ENCODE results near the gene CBX4.

The CBX4 gene

DNA sequence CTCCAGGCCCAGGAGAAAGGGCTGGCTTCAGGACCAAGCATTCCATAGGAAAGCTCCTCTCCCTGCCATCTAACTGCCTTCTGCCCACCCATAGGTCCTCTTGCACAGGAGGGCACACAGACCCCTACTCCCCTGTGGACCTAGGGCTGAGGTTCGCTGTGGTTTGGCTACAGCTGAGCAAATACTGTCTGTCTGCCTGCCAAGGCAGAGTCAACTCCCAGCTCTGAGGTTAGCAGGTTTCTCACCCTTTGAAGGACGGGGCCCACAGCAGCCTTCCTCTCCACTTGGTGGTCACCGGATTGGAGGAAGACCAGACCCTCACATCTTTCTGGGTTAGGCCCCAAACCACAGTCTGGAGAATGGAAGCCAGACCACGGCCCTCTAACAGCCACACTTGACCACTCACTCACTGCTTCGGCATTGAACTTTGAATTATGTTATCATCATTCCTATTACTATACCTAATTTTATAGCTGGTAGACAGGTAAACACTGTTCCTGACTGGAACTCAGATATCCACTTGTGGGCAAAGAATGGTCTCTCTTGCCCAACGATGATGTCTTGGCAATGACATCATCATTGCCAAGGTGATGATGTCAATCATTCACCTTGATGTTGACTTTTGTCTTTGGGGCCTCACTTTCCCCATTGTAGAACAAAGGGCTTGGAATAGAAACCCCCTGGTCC lies 14.2 kb downstream of the CBX4 start:
- DNase-seq (ENCODE audit: extremely low read depth, low read depth), result no peak
- TF ChIP-seq, protein P1, sequence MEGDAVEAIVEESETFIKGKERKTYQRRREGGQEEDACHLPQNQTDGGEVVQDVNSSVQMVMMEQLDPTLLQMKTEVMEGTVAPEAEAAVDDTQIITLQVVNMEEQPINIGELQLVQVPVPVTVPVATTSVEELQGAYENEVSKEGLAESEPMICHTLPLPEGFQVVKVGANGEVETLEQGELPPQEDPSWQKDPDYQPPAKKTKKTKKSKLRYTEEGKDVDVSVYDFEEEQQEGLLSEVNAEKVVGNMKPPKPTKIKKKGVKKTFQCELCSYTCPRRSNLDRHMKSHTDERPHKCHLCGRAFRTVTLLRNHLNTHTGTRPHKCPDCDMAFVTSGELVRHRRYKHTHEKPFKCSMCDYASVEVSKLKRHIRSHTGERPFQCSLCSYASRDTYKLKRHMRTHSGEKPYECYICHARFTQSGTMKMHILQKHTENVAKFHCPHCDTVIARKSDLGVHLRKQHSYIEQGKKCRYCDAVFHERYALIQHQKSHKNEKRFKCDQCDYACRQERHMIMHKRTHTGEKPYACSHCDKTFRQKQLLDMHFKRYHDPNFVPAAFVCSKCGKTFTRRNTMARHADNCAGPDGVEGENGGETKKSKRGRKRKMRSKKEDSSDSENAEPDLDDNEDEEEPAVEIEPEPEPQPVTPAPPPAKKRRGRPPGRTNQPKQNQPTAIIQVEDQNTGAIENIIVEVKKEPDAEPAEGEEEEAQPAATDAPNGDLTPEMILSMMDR (IDR thresholded peaks at IDR 0.05; ENCODE audit: low read depth, low read length), result no peak

DNA sequence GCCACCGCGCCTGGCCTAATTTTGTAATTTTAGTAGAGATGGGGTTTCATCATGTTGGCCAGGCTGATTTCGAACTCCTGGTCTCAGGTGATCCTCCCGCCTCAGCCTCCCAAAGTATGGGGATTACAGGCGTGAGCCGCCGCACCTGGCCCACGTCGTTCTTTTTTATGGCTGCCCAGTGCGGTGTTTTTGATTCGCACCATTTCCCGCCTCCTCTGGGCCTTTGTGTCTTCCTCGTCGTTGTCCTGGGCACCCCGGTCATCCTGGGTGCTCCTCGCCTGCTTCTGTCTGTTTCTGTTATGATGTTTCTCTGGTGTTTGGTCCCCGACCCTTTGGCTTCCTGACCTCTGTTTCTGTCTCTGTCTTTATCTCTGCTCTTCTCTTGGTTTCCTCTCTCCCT lies 15.0 kb downstream of the CBX4 start:
- TF ChIP-seq, protein P1 (IDR thresholded peaks at IDR 0.05; ENCODE audit: low read depth, low read length), result no peak
- no peak for DNase-seq (ENCODE audit: extremely low read depth, low read depth)

DNA sequence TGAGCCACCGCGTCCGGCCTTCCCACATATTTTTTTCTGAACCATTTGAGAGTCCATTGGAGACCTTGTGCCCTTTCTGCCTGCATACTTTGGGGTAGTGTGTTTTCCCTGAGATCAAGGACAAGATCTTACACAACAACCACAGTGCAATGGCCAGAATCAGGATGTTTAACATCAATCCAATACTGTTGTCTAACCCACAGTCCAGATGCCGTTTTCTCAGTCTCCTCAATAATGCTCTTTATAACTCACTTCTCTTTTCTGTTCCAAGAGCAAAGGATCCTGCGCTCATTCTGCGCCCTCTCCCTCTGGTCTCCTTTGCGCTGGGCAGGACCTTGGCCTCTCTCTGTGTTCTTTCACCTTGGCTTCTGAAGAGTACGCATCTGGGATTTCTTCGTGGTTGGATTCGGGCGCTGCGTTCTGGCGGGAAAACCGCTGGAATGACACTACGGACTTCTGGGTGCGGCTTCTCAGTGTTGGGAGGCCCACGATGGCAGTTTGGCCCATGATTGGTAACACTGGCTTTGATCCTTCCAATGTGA lies 16.6 kb downstream of the CBX4 start:
- TF ChIP-seq, protein P1 (IDR thresholded peaks at IDR 0.05; ENCODE audit: low read depth, low read length), result no peak
- no peak for DNase-seq (ENCODE audit: extremely low read depth, low read depth)

DNA sequence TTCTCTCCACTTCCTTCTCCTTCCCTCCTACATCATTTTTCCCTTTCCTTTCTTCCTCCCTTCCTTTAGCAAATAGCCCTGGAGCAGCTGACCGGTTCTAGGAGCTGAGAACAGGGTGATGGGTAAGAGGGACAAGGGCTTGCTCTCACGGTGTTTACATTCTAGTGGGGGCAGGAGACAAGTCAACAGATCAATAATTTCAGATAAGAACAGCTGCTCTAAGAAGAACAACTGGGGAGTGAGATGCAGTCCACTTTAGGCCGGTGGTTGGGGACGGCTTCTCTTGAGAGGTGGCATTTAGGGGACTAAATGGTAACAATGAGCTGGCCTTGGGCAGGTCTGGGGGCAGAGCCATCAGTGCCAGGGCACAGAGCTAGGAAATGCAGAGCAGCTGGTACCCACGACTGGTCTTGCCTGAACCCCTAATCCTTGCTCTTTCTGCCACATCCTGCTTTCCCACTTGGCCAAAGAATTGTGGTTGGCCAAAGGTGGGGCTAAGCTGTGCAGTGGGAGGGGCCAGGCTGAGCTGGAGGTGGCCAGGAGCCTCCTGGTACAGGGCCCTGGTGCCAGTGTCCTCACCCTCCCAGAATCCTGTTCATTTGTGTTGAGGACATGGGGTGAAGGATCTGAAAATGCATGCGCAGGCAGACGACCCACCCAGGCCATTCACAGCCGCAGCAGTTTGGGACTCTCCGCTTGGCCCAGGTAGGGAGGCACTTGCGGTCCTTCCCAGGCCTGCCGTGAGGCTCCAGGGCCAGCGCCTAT lies 17.7 kb downstream of the CBX4 start:
- no peak for DNase-seq (ENCODE audit: extremely low read depth, low read depth)
- TF ChIP-seq, protein P1 (IDR thresholded peaks at IDR 0.05; ENCODE audit: low read depth, low read length), result no peak

DNA sequence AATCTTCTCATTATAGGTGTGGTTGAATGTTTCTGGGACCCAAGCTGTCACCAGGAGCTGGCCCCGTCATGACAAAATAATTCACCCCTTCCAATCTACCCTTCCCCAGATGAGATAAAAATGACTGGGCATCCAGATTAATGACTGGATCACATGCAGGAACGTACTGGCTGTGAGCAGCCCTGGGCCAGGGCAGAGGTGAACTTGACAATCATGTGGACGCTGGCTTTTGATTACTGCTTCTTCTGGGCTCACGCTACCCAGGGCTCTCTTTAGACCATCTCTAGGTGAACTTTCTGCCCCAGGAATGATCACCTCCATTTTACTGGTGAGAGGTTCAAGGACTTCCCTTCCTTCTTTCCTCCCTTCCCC lies 18.3 kb downstream of the CBX4 start:
- DNase-seq (ENCODE audit: extremely low read depth, low read depth), result no peak
- TF ChIP-seq, protein P1 (IDR thresholded peaks at IDR 0.05; ENCODE audit: low read depth, low read length), result no peak

DNA sequence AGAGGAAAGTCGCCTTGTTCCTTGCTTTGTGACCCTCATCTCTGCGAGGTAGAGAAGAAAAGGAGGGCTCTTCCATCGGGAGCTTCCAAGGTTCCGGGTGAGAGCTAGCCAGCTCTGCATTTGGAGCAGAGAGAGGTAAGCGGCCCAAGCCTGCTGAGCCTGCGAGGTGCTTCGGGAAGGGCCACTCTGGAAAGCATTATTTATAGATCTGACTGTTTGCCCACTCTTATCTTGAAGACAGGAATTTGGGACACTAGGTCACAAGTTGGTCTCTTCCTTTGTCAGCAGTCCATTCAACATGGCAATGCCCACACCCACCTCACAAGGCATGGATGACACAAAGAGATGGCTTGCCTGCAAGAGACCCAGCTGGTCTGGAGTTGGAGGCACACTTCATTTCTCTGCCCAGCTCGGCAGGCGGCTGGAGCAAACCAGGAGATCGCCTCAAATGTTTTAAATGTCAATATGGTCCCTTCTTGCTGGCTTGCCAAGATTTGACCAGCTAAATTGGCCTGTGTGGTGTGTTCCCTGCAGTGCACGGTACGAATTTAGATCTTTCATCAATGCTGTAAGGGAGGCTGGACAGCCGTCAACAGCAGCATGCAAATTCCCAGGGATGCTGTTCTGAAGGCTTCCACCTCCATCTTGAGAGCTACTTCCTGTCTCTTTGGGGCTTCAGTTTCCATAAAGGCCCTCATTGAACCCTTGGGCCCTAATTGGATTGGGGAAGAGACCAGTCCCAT lies 19.5 kb downstream of the CBX4 start:
- no peak for DNase-seq (ENCODE audit: extremely low read depth, low read depth)
- TF ChIP-seq, protein P1 (IDR thresholded peaks at IDR 0.05; ENCODE audit: low read depth, low read length), result no peak
